ENCODE measurements around the gene GP5.

GP5 gene

DNA sequence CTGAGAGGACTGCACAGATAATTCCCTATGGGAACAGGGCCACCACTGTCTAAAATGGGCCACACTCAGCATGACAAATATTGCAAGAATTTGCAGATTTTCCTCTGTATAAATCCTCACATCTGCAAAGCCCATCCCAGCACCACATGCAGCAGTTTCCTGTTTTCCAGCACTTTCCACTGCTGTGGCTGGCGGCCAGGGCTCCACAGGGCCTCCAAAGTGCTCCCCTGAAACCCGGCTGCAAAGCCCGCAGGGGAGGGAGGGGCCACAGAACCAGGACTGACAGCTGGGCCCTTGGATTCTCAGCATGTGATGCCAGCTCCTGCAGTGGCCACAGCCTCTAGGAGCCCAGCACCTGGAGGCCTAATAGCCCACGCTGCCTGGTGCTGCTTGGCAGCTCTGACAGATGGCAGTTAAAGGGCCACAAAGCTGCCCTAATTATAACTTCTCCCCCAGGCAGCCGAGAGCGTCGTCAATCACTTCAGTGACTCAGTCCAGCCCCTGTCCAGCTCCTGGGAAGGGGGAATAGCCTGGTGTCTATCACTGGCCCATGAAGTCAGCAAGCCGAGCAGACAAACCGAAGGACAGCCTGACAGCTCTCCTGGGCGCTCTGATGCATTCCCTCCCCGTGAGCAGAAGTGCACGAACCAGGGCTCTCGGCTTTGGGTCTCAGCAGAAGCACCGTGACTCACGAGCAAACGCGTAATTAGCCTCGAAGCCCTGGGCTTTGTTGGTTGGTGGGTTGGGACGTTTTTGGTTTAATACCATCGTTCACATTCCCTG, 34.2 kb downstream of the GP5 start (continued):
- TF ChIP-seq ATF2 (tag by site-specific recombination; IDR thresholded peaks at IDR 0.05; ENCODE audit: low read depth) (no peak), GLI2 (tag by site-specific recombination; IDR thresholded peaks at IDR 0.05; ENCODE audit: borderline replicate concordance, low read depth) (no peak), ZNF837 (tag by site-specific recombination; IDR thresholded peaks at IDR 0.05) (no peak), ZNF404 (tag by site-specific recombination; IDR thresholded peaks at IDR 0.05) (no peak), HOXD13 (CRISPR knock-in tag; IDR thresholded peaks at IDR 0.05; ENCODE audit: borderline replicate concordance) (no peak), SALL2 (tag by site-specific recombination; IDR thresholded peaks at IDR 0.05; ENCODE audit: borderline replicate concordance) (no peak), PBX3 (CRISPR knock-in tag; IDR thresholded peaks at IDR 0.05) (no peak), ZBTB17 (tag by site-specific recombination; IDR thresholded peaks at IDR 0.05) (no peak), GLIS1 (tag by site-specific recombination; IDR thresholded peaks at IDR 0.05) (peak; percentile 95), KLF7 (tag by site-specific recombination; IDR thresholded peaks at IDR 0.05; ENCODE audit: borderline replicate concordance) (no peak), ZNF148 (tag by site-specific recombination; IDR thresholded peaks at IDR 0.05; ENCODE audit: borderline replicate concordance) (no peak), ZSCAN30 (tag by site-specific recombination; IDR thresholded peaks at IDR 0.05) (0 out of 2 replicates have a peak, but pooled peaks have one; percentile 12), ZBTB48 (tag by site-specific recombination; IDR thresholded peaks at IDR 0.05) (no peak), ZNF629 (tag by site-specific recombination; IDR thresholded peaks at IDR 0.05) (peak; percentile 53; the same call in 1 of the 2 replicates), ZNF571 (tag by site-specific recombination; IDR thresholded peaks at IDR 0.05) (no peak), ZNF660 (tag by site-specific recombination; IDR thresholded peaks at IDR 0.05) (no peak; the same call in 1 of the 2 replicates), ZNF548 (tag by site-specific recombination; IDR thresholded peaks at IDR 0.05) (no peak), ZNF701 (tag by site-specific recombination; IDR thresholded peaks at IDR 0.05) (no peak), KLF1 (tag by site-specific recombination; IDR thresholded peaks at IDR 0.05) (no peak), ZEB2 (tag by site-specific recombination; IDR thresholded peaks at IDR 0.05) (0 out of 2 replicates have a peak, but pooled peaks have one; percentile 50), ZNF707 (tag by site-specific recombination; IDR thresholded peaks at IDR 0.05) (no peak), REST (tag by site-specific recombination; IDR thresholded peaks at IDR 0.05) (peak; percentile 84), ZNF23 (tag by site-specific recombination; IDR thresholded peaks at IDR 0.05; ENCODE audit: borderline replicate concordance) (no peak), RBAK (tag by site-specific recombination; IDR thresholded peaks at IDR 0.05) (no peak)
- TF ChIP-seq, protein P1, sequence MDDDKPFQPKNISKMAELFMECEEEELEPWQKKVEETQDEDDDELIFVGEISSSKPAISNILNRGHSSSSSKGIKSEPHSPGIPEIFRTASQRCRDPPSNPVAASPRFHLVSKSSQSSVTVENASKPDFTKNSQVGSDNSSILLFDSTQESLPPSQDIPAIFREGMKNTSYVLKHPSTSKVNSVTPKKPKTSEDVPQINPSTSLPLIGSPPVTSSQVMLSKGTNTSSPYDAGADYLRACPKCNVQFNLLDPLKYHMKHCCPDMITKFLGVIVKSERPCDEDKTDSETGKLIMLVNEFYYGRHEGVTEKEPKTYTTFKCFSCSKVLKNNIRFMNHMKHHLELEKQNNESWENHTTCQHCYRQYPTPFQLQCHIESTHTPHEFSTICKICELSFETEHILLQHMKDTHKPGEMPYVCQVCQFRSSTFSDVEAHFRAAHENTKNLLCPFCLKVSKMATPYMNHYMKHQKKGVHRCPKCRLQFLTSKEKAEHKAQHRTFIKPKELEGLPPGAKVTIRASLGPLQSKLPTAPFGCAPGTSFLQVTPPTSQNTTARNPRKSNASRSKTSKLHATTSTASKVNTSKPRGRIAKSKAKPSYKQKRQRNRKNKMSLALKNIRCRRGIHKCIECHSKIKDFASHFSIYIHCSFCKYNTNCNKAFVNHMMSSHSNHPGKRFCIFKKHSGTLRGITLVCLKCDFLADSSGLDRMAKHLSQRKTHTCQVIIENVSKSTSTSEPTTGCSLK (tag by site-specific recombination; IDR thresholded peaks at IDR 0.05): no peak
- TF ChIP-seq, protein P2, sequence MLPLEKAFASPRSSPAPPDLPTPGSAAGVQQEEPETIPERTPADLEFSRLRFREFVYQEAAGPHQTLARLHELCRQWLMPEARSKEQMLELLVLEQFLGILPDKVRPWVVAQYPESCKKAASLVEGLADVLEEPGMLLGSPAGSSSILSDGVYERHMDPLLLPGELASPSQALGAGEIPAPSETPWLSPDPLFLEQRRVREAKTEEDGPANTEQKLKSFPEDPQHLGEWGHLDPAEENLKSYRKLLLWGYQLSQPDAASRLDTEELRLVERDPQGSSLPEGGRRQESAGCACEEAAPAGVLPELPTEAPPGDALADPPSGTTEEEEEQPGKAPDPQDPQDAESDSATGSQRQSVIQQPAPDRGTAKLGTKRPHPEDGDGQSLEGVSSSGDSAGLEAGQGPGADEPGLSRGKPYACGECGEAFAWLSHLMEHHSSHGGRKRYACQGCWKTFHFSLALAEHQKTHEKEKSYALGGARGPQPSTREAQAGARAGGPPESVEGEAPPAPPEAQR (tag by site-specific recombination; IDR thresholded peaks at IDR 0.05): no peak
